IMR-90 (cell line): ENCODE results near the gene SPAG4. TPM values are rescaled to one million over a fixed set of nuclear protein-coding genes. Genes with fewer than 3 reads are reported as not detected.

Experiments
- ATAC-seq: fragments of 200-7000 bp; cut with Tn5 transposase; 2 replicates; pipeline ENCODE4 v1.9.1; 2020; ENCODE audit warnings: low read depth, mild to moderate bottlenecking, moderate library complexity
- BruUV-seq: library from RNA; stranded (reverse); fragments of 400-500 nt; replicated peaks from 2 replicates; lab custom pipeline; 2021; lab: Mats Ljungman, UMichigan
- CTCF ChIA-PET: fragments of 300-600 bp; formaldehyde crosslinking; extraction: SDS; loops from one replicate; lab custom pipeline; 2021; ENCODE audit warnings: antibody characterized with exemption; lab: Yijun Ruan, JAX
- POLR2A ChIA-PET: fragments of 300-600 bp; sonication (Branson Sonifier 250); formaldehyde crosslinking; loops from one replicate; lab custom pipeline; 2022; ENCODE audit warnings: antibody characterized with exemption; ENCODE audit not compliant: unreplicated experiment; lab: Charles Lee
- DNase-seq: peaks from one replicate; pipeline ENCODE4 v3.0.0; 2013
- H2AFZ ChIP-seq: replicated peaks from 2 replicates; pipeline ENCODE3; 2013; ENCODE audit warnings: low read length, mild to moderate bottlenecking; ENCODE audit not compliant: poor library complexity
- H2AK5ac ChIP-seq: 2 replicates; pipeline ENCODE4 v1.6.1; 2013; ENCODE audit warnings: low read depth, low read length, inconsistent platforms
- H2AK9ac ChIP-seq: replicated peaks from 2 replicates; pipeline ENCODE3; 2013; ENCODE audit warnings: mild to moderate bottlenecking, low read depth, low read length, moderate library complexity; ENCODE audit not compliant: poor library complexity
- H2BK120ac ChIP-seq: 2 replicates; pipeline ENCODE4 v1.6.1; 2013; ENCODE audit warnings: low read depth, low read length, inconsistent platforms
- H2BK15ac ChIP-seq: 3 replicates; pipeline ENCODE4 v1.6.1; 2013; ENCODE audit warnings: low read depth, low read length, inconsistent platforms
- H2BK20ac ChIP-seq: 2 replicates; pipeline ENCODE4 v1.6.1; 2013; ENCODE audit warnings: low read depth, mild to moderate bottlenecking, inconsistent platforms, low read length, moderate library complexity
- H2BK5ac ChIP-seq: 2 replicates; pipeline ENCODE4 v1.6.1; 2013; ENCODE audit warnings: mild to moderate bottlenecking, low read depth, low read length, inconsistent platforms; ENCODE audit not compliant: poor library complexity, severe bottlenecking
- H3K14ac ChIP-seq: replicated peaks from 2 replicates; pipeline ENCODE4 v1.6.1; 2013; ENCODE audit warnings: low read depth, low read length, inconsistent platforms
- H3K18ac ChIP-seq: 2 replicates; pipeline ENCODE4 v1.6.1; 2013; ENCODE audit warnings: low read depth, low read length, control low read depth
- H3K23ac ChIP-seq: 2 replicates; pipeline ENCODE4 v1.6.1; 2013; ENCODE audit warnings: low read depth, low read length, inconsistent platforms
- H3K27ac ChIP-seq: 2 replicates; pipeline ENCODE4 v1.5.1; 2013; ENCODE audit warnings: mild to moderate bottlenecking, control low read depth, low read length; ENCODE audit not compliant: insufficient read depth
- H3K27me3 ChIP-seq: 2 replicates; pipeline ENCODE4 v1.6.1; 2013; ENCODE audit warnings: low read length; ENCODE audit not compliant: control insufficient read depth, insufficient read depth
- H3K36me3 ChIP-seq: 2 replicates; pipeline ENCODE4 v1.6.1; 2013; ENCODE audit warnings: low read length, mixed read lengths; ENCODE audit not compliant: control insufficient read depth, insufficient read depth
- H3K4ac ChIP-seq: 2 replicates; pipeline ENCODE4 v1.6.1; 2013; ENCODE audit warnings: low read depth, low read length, inconsistent platforms
- H3K4me1 ChIP-seq: 2 replicates; pipeline ENCODE4 v1.6.1; 2013; ENCODE audit warnings: low read length, mixed read lengths; ENCODE audit not compliant: control insufficient read depth, insufficient read depth
- H3K4me2 ChIP-seq: 2 replicates; pipeline ENCODE4 v1.6.1; 2013; ENCODE audit warnings: low read depth, mild to moderate bottlenecking, control low read depth, low read length, moderate library complexity
- H3K4me3 ChIP-seq: 2 replicates; pipeline ENCODE4 v1.5.1; 2013; ENCODE audit warnings: low read depth, mild to moderate bottlenecking, control low read depth, low read length, moderate library complexity; ENCODE audit not compliant: insufficient read depth
- H3K56ac ChIP-seq: 2 replicates; pipeline ENCODE4 v1.6.1; 2013; ENCODE audit warnings: low read length, inconsistent platforms; ENCODE audit not compliant: insufficient read depth; ENCODE audit errors: extremely low read depth
- H3K79me1 ChIP-seq, 2 experiments: 2 replicates each; pipeline ENCODE4 v1.6.1; 2013; ENCODE audit warnings: low read length in 2 of 2, inconsistent platforms in 1 of 2, low read depth in 1 of 2
- H3K9ac ChIP-seq: 2 replicates; pipeline ENCODE4 v1.6.1; 2013; ENCODE audit warnings: low read depth, low read length, control low read depth
- H3K9me1 ChIP-seq: 2 replicates; pipeline ENCODE4 v1.6.1; 2013; ENCODE audit warnings: low read length, inconsistent platforms; ENCODE audit not compliant: insufficient read depth
- H3K9me3 ChIP-seq: 2 replicates; pipeline ENCODE4 v1.6.1; 2013; ENCODE audit warnings: low read length; ENCODE audit not compliant: control insufficient read depth, insufficient read depth
- H4K20me1 ChIP-seq: 2 replicates; pipeline ENCODE4 v1.6.1; 2013; ENCODE audit warnings: low read length, inconsistent platforms; ENCODE audit not compliant: insufficient read depth
- H4K5ac ChIP-seq: 2 replicates; pipeline ENCODE4 v1.6.1; 2013; ENCODE audit warnings: mild to moderate bottlenecking, low read depth, low read length, control low read depth
- H4K8ac ChIP-seq, 2 experiments: 2 replicates each; pipeline ENCODE4 v1.6.1; 2013; ENCODE audit warnings: low read depth in 2 of 2, low read length in 2 of 2, control low read depth in 1 of 2, inconsistent platforms in 1 of 2
- H4K91ac ChIP-seq: 2 replicates; pipeline ENCODE4 v1.6.1; 2013; ENCODE audit warnings: low read depth, low read length, inconsistent platforms; ENCODE audit not compliant: insufficient read depth
- BHLHE40 ChIP-seq: fragments of 150-350 bp; IDR thresholded peaks from 2 replicates; pipeline ENCODE4 v1.6.1; 2016; ENCODE audit warnings: mild to moderate bottlenecking, low read depth, low read length
- CHD1 ChIP-seq: IDR thresholded peaks from 2 replicates; pipeline ENCODE4 v1.6.1; 2012; ENCODE audit warnings: low read depth, low read length, improper control_type of control experiment
- MAFK ChIP-seq: IDR thresholded peaks from 2 replicates; pipeline ENCODE4 v1.6.1; 2012; ENCODE audit warnings: low read depth, low read length, improper control_type of control experiment
- MAZ ChIP-seq: IDR thresholded peaks from 2 replicates; pipeline ENCODE4 v1.6.1; 2012; ENCODE audit warnings: low read depth, mild to moderate bottlenecking, low read length, improper control_type of control experiment, moderate library complexity, borderline replicate concordance
- NFE2L2 ChIP-seq: fragments of 150-350 bp; IDR thresholded peaks from 2 replicates; pipeline ENCODE4 v1.6.1; 2016; ENCODE audit warnings: low read depth, mild to moderate bottlenecking, low read length
- RCOR1 ChIP-seq: IDR thresholded peaks from 2 replicates; pipeline ENCODE4 v1.6.1; 2012; ENCODE audit warnings: mild to moderate bottlenecking, low read length, improper control_type of control experiment; ENCODE audit not compliant: insufficient replicate concordance
- RFX5 ChIP-seq: IDR thresholded peaks from 2 replicates; pipeline ENCODE4 v1.8.0; 2012; ENCODE audit warnings: low read depth, mild to moderate bottlenecking, low read length, moderate library complexity
- SMC3 ChIP-seq: fragments of 150-350 bp; IDR thresholded peaks from 2 replicates; pipeline ENCODE4 v1.6.1; 2016; ENCODE audit warnings: low read depth, mild to moderate bottlenecking, antibody characterized with exemption, low read length, moderate library complexity
- WGBS, 2 experiments: methylation state at CpG; one replicate each; pipeline versions ENCODE4 v1.1.5 to v1.1.7; 2013; ENCODE audit warnings: missing lambda C conversion rate in 2 of 2; ENCODE audit not compliant: insufficient read length in 1 of 2; ENCODE audit errors: extremely low coverage in 2 of 2; 5-methylcytosine and 5-hydroxymethylcytosine counted together
- dilution Hi-C: fragments of 300-500 bp; cut with HindIII; formaldehyde crosslinking; loops from one replicate; pipeline ENCODE4 v1.14.3; 2018; ENCODE audit warnings: low sequenced_read_pairs; ENCODE audit not compliant: unreplicated experiment
- in situ Hi-C: fragments of 300-500 bp; cut with MboI; formaldehyde crosslinking; loops from 3 replicates; pipeline ENCODE4 v1.14.3; 2019; ENCODE audit warnings: low sequenced_read_pairs, inconsistent platforms, mixed read lengths
- intact Hi-C: fragments of 100-400 bp; cut with micrococcal nuclease; formaldehyde crosslinking; loops from 2 replicates; pipeline ENCODE4 v1.10.0; 2022
- polyA plus RNA-seq, 3 experiments: library from polyadenylated mRNA; depleted of rRNA; stranded (reverse); fragments of >200 nt; gene quantifications; 2 replicates each; pipeline ENCODE4 v1.2.3, GENCODE V29; 2012; ENCODE audit warnings: low replicate concordance in 1 of 3
- total RNA-seq: library from RNA; depleted of rRNA; stranded (reverse); fragments of >200 nt; gene quantifications from 2 replicates; pipeline ENCODE4 v1.2.3, GENCODE V29; 2012
- TF ChIP-seq, protein P1 (sequence below): fragments of 150-350 bp; IDR thresholded peaks from 2 replicates; pipeline ENCODE4 v1.6.1; 2016; ENCODE audit warnings: low read depth, mild to moderate bottlenecking, low read length, moderate library complexity, borderline replicate concordance
- TF ChIP-seq, protein P2 (sequence below): fragments of 150-350 bp; IDR thresholded peaks from 2 replicates; pipeline ENCODE4 v1.6.1; 2017; ENCODE audit warnings: mild to moderate bottlenecking, antibody characterized with exemption, low read length, low read depth
- TF ChIP-seq, protein P3 (sequence below): conservative IDR thresholded peaks from 2 replicates; pipeline ENCODE4 v1.5.1; 2012; ENCODE audit warnings: mild to moderate bottlenecking, low read depth, low read length, improper control_type of control experiment

The SPAG4 gene
- total and polyA plus RNA-seq, 2 of the 4 experiments (the other 2 are of a cell fraction) = 1.8 to 5.5 TPM

DNA sequence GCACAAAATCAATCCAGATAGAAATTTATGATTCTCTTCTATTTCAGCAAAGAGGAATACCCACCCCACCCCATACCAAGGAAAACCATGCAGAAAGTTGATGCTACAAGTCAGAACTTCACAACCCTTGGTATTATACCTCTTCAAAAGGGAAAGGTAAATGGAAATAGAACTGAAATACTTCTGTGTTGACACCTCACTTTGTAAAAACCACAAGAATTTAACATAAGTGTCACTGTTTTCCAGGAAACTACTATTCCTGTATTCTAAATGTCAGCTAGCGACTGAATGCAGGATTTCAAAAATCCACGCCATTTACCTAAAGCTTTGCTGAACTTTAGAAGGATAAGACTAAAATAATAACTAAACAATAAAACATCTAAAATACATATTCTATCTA, 45.4 kb downstream of the SPAG4 start:
- Histone ChIP-seq H4K20me1 (peaks cover 84% of the 10 kb centered on the region), H3K56ac (no peak overlapping the region), H2BK20ac (no peak overlapping the region), H3K4ac (no peak overlapping the region), H2BK120ac (no peak overlapping the region), H4K5ac (no peak overlapping the region), H3K4me3 (no peak overlapping the region), H3K23ac (no peak overlapping the region), H2BK15ac (no peak overlapping the region), H3K4me2 (peak overlapping the region; percentile 98; the same call in 1 of the 2 replicates), H2AK9ac (no peak overlapping the region), H3K14ac (no peak overlapping the region), H3K27ac (no peak overlapping the region), H2AFZ (no peak overlapping the region), H3K27me3 (no peaks in the 10 kb centered on the region), H3K18ac (no peak overlapping the region), H3K4me1 (peaks cover 4% of the 10 kb centered on the region), H4K91ac (no peak overlapping the region), H2AK5ac (no peak overlapping the region), H3K79me1 (peaks cover 0 to 42% of the 10 kb centered on the region in 2 experiments; a peak in 3 of 4 replicates), H3K9me3 (no peaks in the 10 kb centered on the region), H3K9ac (no peak overlapping the region), H3K36me3 (no peaks in the 10 kb centered on the region), H3K9me1 (peaks cover 5% of the 10 kb centered on the region; the same call in 1 of the 2 replicates), H4K8ac (no peak overlapping the region), H2BK5ac (no peak overlapping the region)
- ATAC-seq (no peak), DNase-seq (no peak)
- TF ChIP-seq, protein P1, sequence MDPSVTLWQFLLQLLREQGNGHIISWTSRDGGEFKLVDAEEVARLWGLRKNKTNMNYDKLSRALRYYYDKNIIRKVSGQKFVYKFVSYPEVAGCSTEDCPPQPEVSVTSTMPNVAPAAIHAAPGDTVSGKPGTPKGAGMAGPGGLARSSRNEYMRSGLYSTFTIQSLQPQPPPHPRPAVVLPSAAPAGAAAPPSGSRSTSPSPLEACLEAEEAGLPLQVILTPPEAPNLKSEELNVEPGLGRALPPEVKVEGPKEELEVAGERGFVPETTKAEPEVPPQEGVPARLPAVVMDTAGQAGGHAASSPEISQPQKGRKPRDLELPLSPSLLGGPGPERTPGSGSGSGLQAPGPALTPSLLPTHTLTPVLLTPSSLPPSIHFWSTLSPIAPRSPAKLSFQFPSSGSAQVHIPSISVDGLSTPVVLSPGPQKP = no peak
- no peak for TF ChIP-seq SMC3
- no peak for TF ChIP-seq RFX5
- TF ChIP-seq, protein P2, sequence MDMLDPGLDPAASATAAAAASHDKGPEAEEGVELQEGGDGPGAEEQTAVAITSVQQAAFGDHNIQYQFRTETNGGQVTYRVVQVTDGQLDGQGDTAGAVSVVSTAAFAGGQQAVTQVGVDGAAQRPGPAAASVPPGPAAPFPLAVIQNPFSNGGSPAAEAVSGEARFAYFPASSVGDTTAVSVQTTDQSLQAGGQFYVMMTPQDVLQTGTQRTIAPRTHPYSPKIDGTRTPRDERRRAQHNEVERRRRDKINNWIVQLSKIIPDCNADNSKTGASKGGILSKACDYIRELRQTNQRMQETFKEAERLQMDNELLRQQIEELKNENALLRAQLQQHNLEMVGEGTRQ = no peak
- TF ChIP-seq MAZ = no peak
- no peak for TF ChIP-seq BHLHE40
- TF ChIP-seq NFE2L2 = no peak
- no peak for TF ChIP-seq MAFK
- no peak for TF ChIP-seq CHD1
- TF ChIP-seq RCOR1 = no peak
- TF ChIP-seq, protein P3, sequence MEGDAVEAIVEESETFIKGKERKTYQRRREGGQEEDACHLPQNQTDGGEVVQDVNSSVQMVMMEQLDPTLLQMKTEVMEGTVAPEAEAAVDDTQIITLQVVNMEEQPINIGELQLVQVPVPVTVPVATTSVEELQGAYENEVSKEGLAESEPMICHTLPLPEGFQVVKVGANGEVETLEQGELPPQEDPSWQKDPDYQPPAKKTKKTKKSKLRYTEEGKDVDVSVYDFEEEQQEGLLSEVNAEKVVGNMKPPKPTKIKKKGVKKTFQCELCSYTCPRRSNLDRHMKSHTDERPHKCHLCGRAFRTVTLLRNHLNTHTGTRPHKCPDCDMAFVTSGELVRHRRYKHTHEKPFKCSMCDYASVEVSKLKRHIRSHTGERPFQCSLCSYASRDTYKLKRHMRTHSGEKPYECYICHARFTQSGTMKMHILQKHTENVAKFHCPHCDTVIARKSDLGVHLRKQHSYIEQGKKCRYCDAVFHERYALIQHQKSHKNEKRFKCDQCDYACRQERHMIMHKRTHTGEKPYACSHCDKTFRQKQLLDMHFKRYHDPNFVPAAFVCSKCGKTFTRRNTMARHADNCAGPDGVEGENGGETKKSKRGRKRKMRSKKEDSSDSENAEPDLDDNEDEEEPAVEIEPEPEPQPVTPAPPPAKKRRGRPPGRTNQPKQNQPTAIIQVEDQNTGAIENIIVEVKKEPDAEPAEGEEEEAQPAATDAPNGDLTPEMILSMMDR = no peak
- no CpG with 5 or more reads among the region's 2 CpGs for WGBS, 2 experiments
- dilution Hi-C loops (no loop called here), in situ Hi-C loops (no loop called here), intact Hi-C loops (loop anchor here (5.0 to 10.0 kb wide), 2 partner anchors 96 to 149 kb away; no protein-coding TSS in a partner anchor)
- POLR2A ChIA-PET = interaction anchor here (0.6 kb wide), 1 partner anchor 38 kb away, joined by 4 read pairs; the partner anchor contains the start of genes NFS1 and ROMO1
- BruUV-seq = no TSS peak
- CTCF ChIA-PET = no interaction called here
